Subcutaneous adipose tissue (tissue), 4 donors: Measurements from ENCODE around the gene SLC9A6. TPM values are rescaled to one million over a fixed set of nuclear protein-coding genes. Genes with fewer than 3 reads are reported as not detected.

Source experiments
- total RNA-seq, 4 donors: library from RNA; depleted of rRNA; stranded (reverse); fragments of >200 nt; gene quantifications; one replicate each; pipeline ENCODE4 v1.1.0, GENCODE V29; 2016
- TF ChIP-seq, protein P1 (sequence below): fragments of 450-650 bp; IDR thresholded peaks from one replicate; pipeline ENCODE4 v1.5.1; 2016; ENCODE audit warnings: low read depth, mild to moderate bottlenecking, control low read depth, antibody characterized with exemption, moderate library complexity

The SLC9A6 gene
- total RNA-seq, 4 donors from 2014 or later: 17.1 to 24.0 (median 18.6) TPM

DNA sequence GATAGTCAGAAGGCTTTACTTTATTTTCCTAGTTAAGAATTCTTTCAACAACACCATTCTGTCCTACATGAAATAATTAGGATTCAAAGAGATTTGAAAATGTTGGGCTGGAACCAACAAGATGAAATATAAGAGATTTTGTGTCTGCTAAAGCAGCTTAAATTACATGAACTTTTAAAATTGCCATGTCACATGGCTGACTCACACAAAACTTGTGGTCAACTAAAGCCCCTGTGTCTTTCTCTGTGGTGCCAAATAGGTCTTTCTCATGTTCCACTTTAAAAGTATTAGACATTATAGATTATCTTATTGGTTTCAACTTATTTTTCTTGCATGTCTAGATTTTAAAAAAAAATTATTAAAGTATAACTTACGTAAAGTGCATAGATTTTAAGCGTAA lies 101.3 kb downstream of the SLC9A6 start:
- TF ChIP-seq, protein P1, sequence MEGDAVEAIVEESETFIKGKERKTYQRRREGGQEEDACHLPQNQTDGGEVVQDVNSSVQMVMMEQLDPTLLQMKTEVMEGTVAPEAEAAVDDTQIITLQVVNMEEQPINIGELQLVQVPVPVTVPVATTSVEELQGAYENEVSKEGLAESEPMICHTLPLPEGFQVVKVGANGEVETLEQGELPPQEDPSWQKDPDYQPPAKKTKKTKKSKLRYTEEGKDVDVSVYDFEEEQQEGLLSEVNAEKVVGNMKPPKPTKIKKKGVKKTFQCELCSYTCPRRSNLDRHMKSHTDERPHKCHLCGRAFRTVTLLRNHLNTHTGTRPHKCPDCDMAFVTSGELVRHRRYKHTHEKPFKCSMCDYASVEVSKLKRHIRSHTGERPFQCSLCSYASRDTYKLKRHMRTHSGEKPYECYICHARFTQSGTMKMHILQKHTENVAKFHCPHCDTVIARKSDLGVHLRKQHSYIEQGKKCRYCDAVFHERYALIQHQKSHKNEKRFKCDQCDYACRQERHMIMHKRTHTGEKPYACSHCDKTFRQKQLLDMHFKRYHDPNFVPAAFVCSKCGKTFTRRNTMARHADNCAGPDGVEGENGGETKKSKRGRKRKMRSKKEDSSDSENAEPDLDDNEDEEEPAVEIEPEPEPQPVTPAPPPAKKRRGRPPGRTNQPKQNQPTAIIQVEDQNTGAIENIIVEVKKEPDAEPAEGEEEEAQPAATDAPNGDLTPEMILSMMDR: no peak

DNA sequence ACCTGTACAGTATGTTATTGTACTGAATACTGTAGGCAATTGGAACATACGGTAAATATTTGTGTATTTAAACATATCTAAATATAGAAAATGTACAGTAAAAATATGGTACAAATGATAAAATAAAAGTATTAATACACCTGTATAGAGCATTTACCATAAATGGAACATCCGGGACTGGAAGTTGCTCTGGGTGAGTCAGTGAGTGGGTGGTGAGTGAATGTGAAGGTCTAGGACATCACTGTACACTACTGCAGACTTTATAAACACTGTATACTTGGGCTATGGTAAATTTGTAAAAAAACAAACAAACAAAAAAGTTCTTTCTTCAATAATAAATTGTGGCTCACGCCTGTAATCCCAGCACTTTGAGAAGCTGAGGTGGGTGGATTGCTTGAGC lies 109.7 kb downstream of the SLC9A6 start:
- TF ChIP-seq, protein P1: no peak

Other genes with a start within 250 kb of the SLC9A6 start
- not detected for gene CT45A3, start 217.2 kb upstream of the SLC9A6 start, total RNA-seq
- gene CT45A5, start 199.9 kb upstream of the SLC9A6 start, total RNA-seq: not detected
- gene CT45A6, start 182.6 kb upstream of the SLC9A6 start, total RNA-seq: not detected
- not detected for gene CT45A2, start 165.4 kb upstream of the SLC9A6 start, total RNA-seq
- not detected for gene CT45A7, start 148.2 kb upstream of the SLC9A6 start, total RNA-seq
- gene CT45A8, start 130.9 kb upstream of the SLC9A6 start, total RNA-seq: not detected
- gene CT45A9, start 113.6 kb upstream of the SLC9A6 start, total RNA-seq: not detected
- gene CT45A10, start 92.0 kb upstream of the SLC9A6 start, total RNA-seq: not detected
- not detected for gene SAGE1, start 91.7 kb upstream of the SLC9A6 start, total RNA-seq
- gene MMGT1, start 11.4 kb upstream of the SLC9A6 start, total RNA-seq: 10 to 100 TPM; 30.5 to 55.6 (median 35.5) TPM
- gene FHL1, start 162.1 kb downstream of the SLC9A6 start, total RNA-seq: 1,000 to 10,000 TPM in 3 of 4 donors, 100 to 1,000 TPM in 1; 693 to 4,057 (median 1,828) TPM